ENCODE measurements around the gene NBPF9.
"Not testable (repeated sequence)": the region's sequence is repeated elsewhere in the genome, so short reads cannot be mapped to it uniquely, and the experiment has no call there.

Gene NBPF9

GRCh38 chr1:149103109-149104081 is at the start of gene NBPF9:
TSS of gene NBPF9 (minus strand) at chr1:149103551. CDS start at chr1:149082139, 21,412 bp downstream.
- DNase-seq = not testable (repeated sequence)

GRCh38 chr1:149149909-149150308 is 46.6 kb upstream of the NBPF9 start:
- DNase-seq = not testable (repeated sequence)

GRCh38 chr1:149137585-149137984 is 34.2 kb upstream of the NBPF9 start:
- DNase-seq = not testable (repeated sequence)

- DNase-seq = not testable (repeated sequence)
Observed at GRCh38 chr1:149130938-149131337, 27.6 kb upstream of the NBPF9 start.

- not testable (repeated sequence) for DNase-seq
Observed at GRCh38 chr1:149129245-149129644, 25.9 kb upstream of the NBPF9 start.

- DNase-seq = not testable (repeated sequence)
Observed at GRCh38 chr1:149126555-149127145, 23.3 kb upstream of the NBPF9 start.

- DNase-seq = not testable (repeated sequence)
Observed at GRCh38 chr1:149123948-149124926, 20.9 kb upstream of the NBPF9 start.

GRCh38 chr1:149112828-149113227 is 9.5 kb upstream of the NBPF9 start:
- not testable (repeated sequence) for DNase-seq

- DNase-seq = not testable (repeated sequence)
Observed at GRCh38 chr1:149110343-149110742, 7.0 kb upstream of the NBPF9 start.

GRCh38 chr1:149102574-149102973 is 777 bp downstream of the NBPF9 start:
- DNase-seq = not testable (repeated sequence)

GRCh38 chr1:149098276-149098675 is 5.1 kb downstream of the NBPF9 start:
- DNase-seq = not testable (repeated sequence)

- not testable (repeated sequence) for DNase-seq
Observed at GRCh38 chr1:149093155-149093554, 10.2 kb downstream of the NBPF9 start.

- not testable (repeated sequence) for DNase-seq
Observed at GRCh38 chr1:149075505-149076127, 27.7 kb downstream of the NBPF9 start.

GRCh38 chr1:149064611-149065010 is 38.7 kb downstream of the NBPF9 start:
- DNase-seq = not testable (repeated sequence)

- not testable (repeated sequence) for DNase-seq
Observed at GRCh38 chr1:149043056-149043455, 60.3 kb downstream of the NBPF9 start.

- DNase-seq = not testable (repeated sequence)
Observed at GRCh38 chr1:149033916-149034315, 69.4 kb downstream of the NBPF9 start.

- not testable (repeated sequence) for DNase-seq
Observed at GRCh38 chr1:149024327-149024726, 79.0 kb downstream of the NBPF9 start.

- not testable (repeated sequence) for DNase-seq
Observed at GRCh38 chr1:149018577-149018976, 84.8 kb downstream of the NBPF9 start.

- DNase-seq = not testable (repeated sequence)
Observed at GRCh38 chr1:149016626-149017025, 86.7 kb downstream of the NBPF9 start.

GRCh38 chr1:149015522-149015921 is 87.8 kb downstream of the NBPF9 start:
- not testable (repeated sequence) for DNase-seq

GRCh38 chr1:149013513-149013912 is 89.8 kb downstream of the NBPF9 start:
- DNase-seq = not testable (repeated sequence)

GRCh38 chr1:149012599-149012998 is 90.8 kb downstream of the NBPF9 start:
- not testable (repeated sequence) for DNase-seq

Data from Kasumi-1 (cell line).